ENCODE results near the gene CDH13.

Gene CDH13

DNA sequence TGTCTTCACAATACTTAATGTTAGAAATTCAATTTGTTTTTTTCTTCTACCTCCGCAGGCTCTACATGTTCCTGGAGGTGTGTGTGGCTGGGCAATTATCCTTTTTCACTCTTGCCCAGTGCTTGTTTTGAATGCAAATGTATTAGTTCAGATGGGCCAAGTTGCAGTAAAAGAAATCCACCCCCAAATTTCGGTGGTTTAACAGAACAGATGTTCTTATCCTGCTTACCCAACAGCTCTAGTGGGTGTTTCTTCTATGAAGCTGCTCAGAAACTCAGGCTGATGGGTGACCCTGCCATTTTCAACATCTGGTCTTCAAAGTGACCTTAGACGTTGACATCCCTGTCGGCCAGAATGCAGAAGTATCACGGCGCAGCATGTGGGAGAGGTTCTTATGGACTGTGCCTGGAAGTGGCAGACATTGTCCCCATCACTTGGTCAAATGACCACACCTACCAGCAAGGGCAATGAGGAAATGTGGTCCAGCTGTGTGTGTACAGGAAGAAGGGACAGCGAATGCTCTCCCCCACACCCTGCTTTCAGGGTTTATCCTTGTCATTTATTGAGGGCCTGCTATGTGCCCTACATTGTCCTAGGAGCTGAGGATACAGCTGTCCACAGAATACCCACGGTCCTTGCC lies 157.3 kb downstream of the CDH13 start:
- no peak for DNase-seq (ENCODE audit: low read depth, low spot score)

DNA sequence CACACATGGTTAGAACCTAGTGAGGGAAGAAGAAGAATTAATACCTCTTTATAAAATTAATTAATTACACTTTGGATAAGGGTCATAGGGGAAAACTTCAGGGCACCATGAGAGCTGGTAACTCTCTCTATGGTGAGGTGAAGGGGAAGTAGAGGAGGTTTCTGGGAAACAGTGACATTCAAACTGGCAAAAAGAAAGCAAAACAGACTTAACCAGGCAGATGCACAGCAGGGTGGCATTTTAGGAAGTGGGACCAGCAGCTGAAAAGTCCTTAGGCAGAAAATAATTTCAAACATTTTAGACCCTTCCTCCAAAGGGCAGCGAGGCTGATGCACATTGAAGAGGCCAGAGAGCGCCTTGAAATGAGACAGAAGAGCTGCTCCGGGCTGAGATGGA lies 157.8 kb downstream of the CDH13 start:
- DNase-seq (ENCODE audit: low read depth, low spot score), result no peak

DNA sequence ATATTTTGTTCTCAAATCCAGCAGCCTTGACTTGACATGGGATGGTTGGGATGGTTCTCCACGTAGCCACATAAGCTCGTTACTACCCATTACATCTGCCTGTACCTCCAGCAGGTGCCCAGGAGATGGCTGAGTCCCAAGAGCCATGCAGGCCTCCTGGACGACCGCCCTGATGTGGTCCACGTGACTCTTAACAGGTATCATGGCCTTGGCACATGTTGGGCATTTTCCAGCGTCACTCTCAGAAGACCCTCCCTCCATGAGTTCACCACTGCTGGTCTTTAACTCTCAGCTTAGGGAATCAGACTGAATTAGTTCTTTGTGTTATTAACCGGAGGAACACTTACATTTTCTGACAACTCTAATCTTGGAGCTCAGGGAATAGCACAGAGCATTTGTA lies 161.5 kb downstream of the CDH13 start:
- no peak for DNase-seq (ENCODE audit: low read depth, low spot score)

DNA sequence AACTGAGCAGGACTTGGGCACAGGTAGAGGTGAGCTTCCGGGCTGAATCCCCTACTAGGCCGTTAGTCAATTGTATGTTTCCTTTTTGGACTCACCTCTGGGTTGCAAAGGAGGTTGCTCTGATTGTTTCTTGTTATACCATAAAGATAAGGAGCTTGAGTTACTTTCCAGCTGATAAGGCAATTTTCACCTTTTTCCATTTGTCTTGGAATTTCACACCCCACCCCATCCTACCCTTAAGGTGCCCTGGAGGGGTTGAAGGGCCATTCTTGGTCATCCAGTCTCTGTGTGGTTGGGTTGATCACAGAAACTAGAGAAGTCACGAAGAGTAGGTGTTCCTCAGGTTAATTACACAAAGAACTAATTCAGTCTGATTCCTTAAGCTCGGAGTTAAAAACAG lies 162.2 kb downstream of the CDH13 start:
- DNase-seq (ENCODE audit: low read depth, low spot score), result no peak

DNA sequence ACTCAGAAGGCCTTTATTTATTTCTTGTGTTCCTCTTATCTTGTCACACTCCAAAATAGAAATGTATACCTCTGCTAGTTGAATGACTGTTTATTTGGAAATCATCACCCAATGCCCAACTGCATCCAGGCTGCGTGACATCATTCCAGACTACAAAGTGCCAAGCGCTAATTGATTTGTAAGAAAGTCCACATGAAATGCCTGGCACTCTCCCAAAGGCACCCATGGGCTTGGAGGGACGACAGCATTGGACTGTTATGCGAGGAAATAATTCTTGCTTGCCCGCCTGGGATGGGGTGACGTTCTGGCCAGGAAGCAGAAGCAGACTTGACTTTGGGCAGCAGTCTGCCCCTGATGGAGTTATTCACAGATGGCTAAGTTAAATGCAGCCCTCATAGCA lies 165.9 kb downstream of the CDH13 start:
- DNase-seq (ENCODE audit: low read depth, low spot score), result no peak

DNA sequence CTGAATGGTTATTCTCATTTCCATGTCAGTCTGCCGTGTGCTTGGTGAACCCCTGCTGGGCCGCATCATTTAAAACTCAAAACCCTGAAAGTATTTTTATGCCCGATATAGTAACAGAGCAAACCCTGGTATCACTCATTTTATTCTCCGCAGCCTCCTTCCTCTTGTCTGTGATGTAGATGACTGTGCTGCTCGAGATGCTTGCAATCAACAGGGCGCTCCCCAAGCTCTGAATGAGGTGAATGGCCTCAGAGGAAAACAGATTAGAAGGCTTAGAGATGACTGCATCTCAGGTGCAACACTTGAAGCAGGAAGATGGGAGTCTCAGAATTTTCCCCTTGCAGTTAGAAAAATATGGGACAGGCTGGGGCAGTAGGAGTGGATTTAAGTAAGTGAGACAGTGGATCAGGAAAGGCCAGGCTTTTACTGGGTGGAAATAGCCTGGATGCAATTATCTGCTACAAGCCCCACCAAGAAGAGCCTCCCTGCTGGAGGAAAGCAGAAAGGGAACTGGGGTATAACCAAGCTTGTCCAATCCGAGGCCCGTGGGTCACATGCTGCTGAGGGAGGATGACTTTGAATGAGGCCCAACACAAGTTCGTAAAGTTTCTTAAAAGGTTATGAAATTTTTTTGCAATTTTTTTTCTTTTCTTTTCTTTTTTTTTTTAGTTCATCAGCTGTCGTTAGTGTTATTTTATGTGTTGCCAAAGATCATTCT lies 166.9 kb downstream of the CDH13 start:
- no peak for DNase-seq (ENCODE audit: low read depth, low spot score)

DNA sequence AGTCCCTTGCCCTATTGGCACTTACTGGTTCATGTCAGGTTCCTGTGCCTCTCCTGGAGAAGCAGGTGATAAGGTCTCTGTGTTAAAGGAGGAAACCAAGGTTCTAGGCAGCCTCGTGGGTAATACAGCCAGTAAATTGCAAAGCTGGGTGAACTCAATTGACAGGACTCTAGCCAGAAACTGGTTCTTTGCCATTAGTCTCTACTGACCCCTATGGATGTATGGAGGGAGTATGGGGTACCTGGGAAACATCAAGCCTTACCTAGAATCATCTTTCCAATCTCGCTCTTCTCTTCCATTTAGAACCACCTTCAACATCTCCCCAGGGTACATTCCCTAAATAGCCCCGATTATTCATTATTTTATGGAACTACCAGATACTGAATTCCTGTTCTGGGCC lies 169.3 kb downstream of the CDH13 start:
- DNase-seq (ENCODE audit: low read depth, low spot score), result no peak

DNA sequence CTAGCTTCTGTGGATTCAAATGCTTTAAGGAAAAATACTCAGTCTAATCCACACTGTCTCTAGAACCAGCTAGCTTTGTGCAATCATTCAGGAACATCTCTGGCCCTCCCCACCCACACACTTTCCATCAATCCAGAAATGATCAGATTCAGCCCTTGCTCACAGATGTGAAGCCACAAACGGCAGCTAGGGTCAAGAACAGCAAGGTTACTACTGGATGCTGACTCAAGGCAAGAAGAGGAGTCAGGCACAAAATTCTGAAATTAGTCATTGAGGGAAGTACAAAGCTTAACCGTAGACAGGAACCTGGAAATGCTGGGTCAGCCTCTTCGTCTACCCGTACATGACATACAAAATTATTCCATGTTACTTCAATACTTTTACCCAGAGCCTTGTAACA lies 174.6 kb downstream of the CDH13 start:
- no peak for DNase-seq (ENCODE audit: low read depth, low spot score)

DNA sequence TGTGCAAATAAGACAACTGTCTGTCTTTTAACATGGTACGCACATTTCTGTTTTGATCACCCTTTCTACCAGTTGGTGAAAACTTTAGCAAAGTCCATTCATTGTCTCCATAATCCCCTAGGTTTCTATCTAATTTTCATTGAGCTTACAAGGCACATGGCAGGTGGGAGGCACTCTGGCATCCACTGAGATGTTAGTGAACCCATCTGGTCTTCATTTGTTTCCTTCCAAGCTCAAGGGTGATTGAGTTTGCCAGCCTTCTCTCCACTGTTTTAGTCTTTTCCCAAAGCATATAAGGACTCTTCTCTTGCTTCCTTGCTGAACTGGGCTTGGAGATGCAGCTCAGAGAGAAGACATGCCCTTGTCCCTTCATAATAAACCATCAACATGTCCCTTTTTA lies 179.1 kb downstream of the CDH13 start:
- no peak for DNase-seq (ENCODE audit: low read depth, low spot score)

DNA sequence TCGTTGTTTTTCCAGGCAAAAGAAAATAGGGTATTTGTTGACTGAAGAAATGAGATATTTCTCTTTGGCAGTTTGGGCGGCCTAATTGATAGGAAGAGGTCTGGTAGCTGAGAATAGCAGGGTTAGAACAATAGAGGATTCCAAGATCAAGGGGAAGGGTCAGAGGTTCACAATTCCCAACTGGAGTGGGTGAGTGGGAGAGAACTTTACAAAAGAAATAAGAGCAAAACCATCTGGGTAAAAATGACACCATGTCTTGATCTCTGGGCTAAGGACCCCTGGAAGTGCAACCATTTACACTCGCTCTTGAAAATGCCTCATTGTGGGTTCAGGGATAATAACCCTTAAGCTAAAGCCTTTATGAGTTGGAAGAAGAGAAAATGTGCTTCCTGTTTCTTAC lies 180.5 kb downstream of the CDH13 start:
- DNase-seq (ENCODE audit: low read depth, low spot score), result no peak

DNA sequence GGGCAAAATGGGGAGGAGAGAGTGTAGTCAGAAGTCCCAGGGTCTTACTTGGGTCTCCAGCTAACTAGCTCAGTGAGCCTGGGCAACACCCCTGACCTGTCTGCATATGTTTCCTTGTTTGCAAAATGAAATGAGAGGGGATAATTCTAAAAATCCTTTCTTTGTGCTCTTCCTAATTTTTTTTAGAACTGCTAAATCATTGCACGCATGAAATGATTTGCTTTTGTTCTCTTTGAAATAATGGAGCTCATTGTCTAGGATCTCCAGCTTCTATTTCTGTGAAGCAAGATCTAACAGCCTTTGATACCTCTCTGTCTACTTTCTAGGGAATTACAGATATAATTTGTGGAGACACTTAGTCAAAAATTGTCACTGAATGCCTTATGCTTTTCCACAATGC lies 181.3 kb downstream of the CDH13 start:
- no peak for DNase-seq (ENCODE audit: low read depth, low spot score)

DNA sequence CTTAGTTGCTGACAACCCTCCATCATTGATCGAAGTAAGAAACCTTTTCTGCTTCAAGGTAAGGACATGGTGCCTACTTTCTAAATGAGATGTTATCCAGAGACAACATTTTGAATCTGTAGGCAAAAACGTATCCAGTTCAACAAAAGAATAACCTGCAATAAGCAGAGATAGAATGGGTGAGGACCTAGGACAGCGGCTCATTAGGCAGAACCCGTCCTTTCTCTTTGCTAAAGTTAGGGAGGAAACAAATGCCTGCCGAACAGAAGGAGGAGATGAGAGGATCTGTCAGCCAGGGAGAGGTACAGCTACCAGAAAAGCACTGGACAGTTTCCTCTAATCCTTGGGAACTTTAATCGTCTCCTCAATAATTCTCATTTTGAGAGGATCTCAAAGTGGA lies 183.3 kb downstream of the CDH13 start:
- no peak for DNase-seq (ENCODE audit: low read depth, low spot score)

DNA sequence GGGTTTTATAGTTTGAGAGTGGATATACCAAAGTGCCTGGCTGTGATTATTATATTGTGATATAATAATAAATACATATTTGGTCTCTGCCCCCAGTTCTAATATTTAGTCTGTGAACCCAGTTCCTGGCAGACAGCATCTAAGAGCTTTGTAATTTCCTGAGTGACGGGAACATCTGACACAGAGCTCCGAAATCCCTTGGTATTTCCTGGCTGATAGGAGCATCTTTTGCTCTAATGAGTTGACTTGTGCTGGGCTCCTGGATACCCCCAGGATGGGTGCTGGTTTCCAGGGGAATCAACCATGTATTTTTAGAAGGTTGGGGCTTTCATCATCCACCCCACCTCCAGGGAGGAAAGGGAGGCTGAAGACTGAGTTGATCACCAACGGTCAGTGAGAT lies 187.3 kb downstream of the CDH13 start:
- DNase-seq (ENCODE audit: low read depth, low spot score), result no peak

DNA sequence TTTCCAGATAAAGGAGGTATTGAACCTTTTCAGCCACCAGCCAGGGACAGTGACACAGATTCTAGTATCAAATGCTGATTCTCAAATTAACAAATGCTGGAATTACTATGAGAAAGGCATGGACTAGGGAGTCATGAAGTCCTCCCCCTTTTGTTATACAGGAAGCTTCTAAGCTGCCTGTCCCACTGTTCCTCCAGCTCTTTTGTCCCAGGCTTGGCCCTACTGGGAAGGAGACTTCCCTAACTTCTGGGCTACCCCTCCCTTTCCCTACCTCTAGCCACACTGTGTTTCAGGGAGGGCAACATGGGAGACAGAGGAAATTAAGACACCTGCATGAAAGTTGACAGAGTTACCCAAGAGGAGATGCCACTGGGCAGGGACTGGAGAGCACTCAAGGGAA lies 192.5 kb downstream of the CDH13 start:
- no peak for DNase-seq (ENCODE audit: low read depth, low spot score)

DNA sequence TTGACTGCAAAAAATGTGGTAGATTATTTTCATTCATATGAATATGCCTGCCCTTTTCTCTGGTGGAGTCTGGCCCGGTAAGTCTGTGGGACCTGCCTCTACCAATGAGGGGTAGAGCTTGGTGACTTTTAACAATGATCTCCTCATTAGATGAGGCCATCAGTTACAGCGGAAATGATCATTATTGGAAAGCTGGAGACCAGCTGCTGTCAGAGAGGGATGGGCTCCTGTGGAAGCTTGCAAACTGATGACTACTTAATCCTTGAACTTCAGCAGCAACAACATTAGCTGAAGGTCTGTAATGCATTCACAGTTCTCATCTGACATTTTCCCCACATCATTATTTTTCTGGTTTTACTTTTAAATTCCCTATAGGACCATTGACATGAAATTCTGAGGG lies 194.1 kb downstream of the CDH13 start:
- no peak for DNase-seq (ENCODE audit: low read depth, low spot score)

DNA sequence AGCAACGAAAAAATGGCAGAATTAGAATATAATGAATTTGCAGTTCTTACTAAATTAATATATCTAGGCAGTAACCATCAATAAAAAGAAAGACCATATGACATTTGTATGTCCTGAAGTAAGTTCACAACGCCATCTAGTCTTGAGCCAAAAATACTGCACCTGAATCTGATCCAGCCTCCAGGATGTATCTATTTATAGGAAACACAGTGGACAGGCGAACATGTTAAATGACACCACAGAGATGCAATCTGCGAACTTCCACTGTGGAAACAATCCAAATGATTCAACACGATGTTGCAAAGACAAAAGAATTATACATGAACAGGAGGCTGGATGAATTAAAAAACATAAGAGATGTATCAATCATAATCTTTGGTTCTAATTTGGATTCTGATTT lies 197.6 kb downstream of the CDH13 start:
- DNase-seq (ENCODE audit: low read depth, low spot score), result no peak

DNA sequence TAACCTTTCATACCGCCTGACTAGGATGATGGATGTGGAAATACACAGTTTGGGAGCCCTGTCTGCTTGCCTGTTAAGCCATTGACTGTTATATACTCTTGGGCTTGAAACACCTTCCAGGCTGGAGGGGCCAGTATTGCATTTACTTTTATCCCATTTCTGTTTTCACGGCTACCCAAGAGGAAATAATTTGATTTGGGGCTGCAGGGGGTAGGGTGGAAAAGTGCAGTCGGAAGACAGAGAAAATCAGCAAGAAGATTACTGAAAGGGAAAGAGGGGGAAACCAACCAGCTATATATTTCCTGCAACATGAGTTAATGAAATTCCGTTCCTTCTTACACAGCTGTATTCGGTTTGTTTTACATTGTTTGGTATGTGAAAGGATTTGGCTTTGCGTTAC lies 202.5 kb downstream of the CDH13 start:
- no peak for DNase-seq (ENCODE audit: low read depth, low spot score)

DNA sequence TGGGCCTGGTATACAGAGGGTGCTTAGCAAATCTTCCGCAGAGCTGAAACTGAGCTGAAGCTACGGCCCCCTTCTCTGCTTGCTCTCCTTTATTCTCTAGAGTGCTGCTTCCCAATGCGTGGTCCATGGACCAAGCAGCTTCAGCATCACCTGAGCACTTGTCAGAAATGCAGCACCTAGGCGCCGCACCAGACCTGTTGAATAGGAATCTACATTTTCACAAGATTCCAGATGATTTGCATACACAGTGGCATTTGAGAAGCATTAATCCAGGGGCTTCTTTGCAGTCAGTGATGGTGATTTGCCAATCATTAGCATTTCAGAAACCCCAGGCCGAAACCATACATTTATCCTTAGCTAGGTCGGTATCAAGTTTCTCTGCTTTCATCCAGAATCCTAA lies 204.2 kb downstream of the CDH13 start:
- DNase-seq (ENCODE audit: low read depth, low spot score), result no peak

DNA sequence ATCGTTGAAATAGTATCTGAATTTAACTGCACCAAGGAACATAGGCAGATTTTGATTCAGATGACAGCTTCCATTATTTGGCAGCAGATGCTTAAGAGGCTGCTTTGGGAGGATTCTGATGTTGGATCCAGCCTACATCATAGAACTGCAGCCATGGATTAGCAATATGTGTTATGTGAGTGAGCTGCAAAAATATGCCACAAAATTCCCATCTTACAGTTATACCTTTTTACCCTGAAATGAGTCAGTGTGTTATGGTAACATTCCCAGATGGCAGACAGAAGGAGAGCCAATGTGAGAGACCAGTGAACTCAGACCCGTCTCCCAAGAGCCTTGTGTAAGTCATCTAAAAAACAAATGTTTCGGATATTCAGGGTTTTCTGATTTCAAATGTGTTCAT lies 206.1 kb downstream of the CDH13 start:
- no peak for DNase-seq (ENCODE audit: low read depth, low spot score)

DNA sequence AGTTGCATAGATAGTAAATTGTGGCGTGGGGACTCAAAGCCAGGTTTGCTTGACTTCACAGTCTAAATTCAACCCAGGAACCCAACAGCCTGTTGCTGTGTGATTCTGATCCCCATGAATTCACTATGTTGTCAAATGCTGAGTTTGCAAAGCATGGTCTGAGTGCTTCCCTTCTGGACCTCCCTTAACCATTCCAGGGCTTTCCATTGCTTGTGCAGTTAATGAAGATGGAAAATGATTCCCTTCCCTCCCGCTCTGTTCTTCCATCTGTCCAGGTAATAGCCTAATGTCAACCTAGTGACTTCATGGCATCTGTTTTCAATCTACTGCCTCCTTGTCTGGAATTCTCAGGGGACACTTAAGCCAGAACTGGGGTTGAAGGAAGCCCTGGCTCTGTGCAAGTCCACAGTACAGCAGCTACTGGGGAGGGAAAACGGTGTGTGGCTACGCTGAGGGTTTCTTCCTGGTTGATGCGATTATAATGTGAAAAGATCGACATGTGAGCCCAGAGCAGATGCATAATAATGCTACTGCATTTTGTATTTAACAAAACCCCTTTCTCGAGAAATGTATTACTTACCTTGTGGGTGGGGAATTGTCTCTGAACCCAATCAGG lies 206.7 kb downstream of the CDH13 start:
- no peak for DNase-seq (ENCODE audit: low read depth, low spot score)

DNA sequence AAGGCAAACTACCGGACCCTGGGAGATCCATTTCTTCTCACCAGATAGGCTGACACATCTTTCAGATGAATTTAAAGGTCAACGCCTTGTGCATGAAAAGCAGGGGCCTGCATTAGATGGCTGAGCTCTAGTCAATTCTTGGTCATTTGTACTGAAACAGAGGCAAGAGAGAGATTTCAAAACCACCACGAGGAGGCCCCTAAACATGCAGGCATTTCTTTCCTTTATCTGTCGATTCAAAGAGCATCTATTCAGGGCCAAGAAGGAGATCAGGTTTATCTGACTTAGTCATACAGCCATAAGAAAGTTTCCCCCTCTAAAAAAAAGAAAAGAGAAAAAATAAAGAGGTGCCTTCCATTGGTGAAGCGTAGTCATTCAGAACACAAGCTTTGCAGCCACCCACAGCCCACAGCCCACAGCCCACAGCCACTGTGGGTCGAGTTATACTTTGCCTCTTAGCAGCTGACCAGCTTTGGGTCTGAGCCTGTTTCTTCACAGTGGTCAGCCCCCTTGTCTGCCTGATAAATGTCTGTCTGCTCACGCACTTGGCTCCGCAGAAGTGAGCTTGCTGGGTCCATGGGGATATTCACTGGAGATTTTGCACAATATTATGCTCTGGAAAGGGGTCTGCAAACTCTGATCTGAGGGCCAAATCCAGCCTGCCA lies 207.5 kb downstream of the CDH13 start:
- no peak for DNase-seq (ENCODE audit: low read depth, low spot score)

DNA sequence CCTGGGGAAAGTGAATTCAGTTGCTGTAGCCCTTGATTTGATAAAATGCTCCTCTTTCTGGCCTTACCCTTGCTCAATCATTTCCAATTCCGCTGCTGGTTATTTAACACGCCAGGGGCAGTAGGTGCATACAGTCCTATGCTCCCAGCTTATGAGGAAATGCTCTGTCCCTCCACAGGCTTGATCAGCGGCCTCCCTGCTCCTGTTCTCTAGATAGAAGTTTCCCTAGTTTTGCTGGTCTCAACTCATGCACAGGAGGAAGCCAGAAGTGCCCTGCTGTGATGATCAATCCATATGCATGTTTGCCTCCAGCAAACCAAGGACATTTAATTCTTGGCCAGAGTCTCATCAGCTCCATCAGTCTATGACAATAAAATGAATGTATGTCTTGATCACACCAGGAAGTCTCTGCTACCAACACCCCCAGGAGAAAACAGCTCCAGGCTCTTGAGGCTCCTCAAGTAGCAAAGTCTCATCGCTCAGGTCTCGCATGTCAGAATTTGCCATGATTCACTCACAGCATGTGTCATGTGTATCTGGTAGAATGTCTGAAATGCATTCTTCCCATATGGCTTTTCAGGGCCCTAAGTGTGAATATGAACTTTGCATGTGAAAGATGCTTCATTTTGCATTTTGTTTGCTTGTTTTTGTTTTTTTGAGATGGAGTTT lies 208.9 kb downstream of the CDH13 start:
- peak; percentile 11 for DNase-seq (ENCODE audit: low read depth, low spot score)

All from brain pericyte (primary cell).